K562 (cell line): ENCODE data around the gene TBXAS1. TPM values are rescaled to one million over a fixed set of nuclear protein-coding genes. Genes with fewer than 3 reads are reported as not detected.

Experiments used
- ATAC-seq: fragments of 200-7000 bp; cut with Tn5 transposase; 3 replicates; pipeline ENCODE4 v1.9.1; 2020; ENCODE audit warnings: moderate library complexity
- BruUV-seq: library from RNA; stranded (reverse); fragments of 400-500 nt; replicated peaks from 2 replicates; lab custom pipeline; 2021; lab: Mats Ljungman, UMichigan
- CTCF ChIA-PET: fragments of 300-600 bp; formaldehyde crosslinking; extraction: SDS; loops from one replicate; lab custom pipeline; 2021; ENCODE audit warnings: low intra/inter-chr PET ratio; lab: Yijun Ruan, JAX
- POLR2A ChIA-PET: fragments of 300-600, 350-650 bp; sonication (Branson Sonifier 250); formaldehyde crosslinking; extraction: SDS; loops from one replicate; lab custom pipeline; 2021; ENCODE audit warnings: antibody characterized with exemption, inconsistent platforms; lab: Yijun Ruan, JAX
- DNase-seq, 4 experiments: peaks; one replicate each; pipeline versions ENCODE4 v3.0.0 to v3.0.0-alpha.2; 2011 to 2018; ENCODE audit warnings: low spot score in 3 of 4, mixed read lengths in 3 of 4; ENCODE audit errors: extremely low read depth in 1 of 4
- FAIRE-seq: peaks from 2 replicates; lab custom pipeline; 2011; peaks lifted over from hg19 to GRCh38; lab: Jason Lieb, UNC
- H2AFZ ChIP-seq: 2 replicates; pipeline ENCODE4 v1.6.0; 2011; ENCODE audit warnings: low read depth, low read length, control low read depth, inconsistent platforms
- H3K27ac ChIP-seq: fragments of 200-600 bp; 3 replicates; pipeline ENCODE4 v1.8.0; 2011; ENCODE audit warnings: low read depth, mild to moderate bottlenecking, control low read depth, inconsistent platforms, low read length, moderate library complexity, mixed read lengths; ENCODE audit errors: extremely low read depth
- H3K27me3 ChIP-seq, 2 experiments: fragments of 300-600 bp in 1 of 2; 2 replicates in 1 of 2; 3 replicates in 1 of 2; pipeline versions ENCODE4 v1.6.0 to v1.8.0; 2011; ENCODE audit warnings: inconsistent platforms in 2 of 2, low read length in 2 of 2, mild to moderate bottlenecking in 1 of 2, mixed read lengths in 1 of 2, moderate library complexity in 1 of 2; ENCODE audit not compliant: control insufficient read depth in 2 of 2, insufficient read depth in 2 of 2
- H3K36me3 ChIP-seq: fragments of 300-600 bp; 3 replicates; pipeline ENCODE4 v1.8.0; 2011; ENCODE audit warnings: mild to moderate bottlenecking, low read length, inconsistent platforms; ENCODE audit not compliant: control insufficient read depth, insufficient read depth
- H3K4me1 ChIP-seq, 2 experiments: fragments of 200-600 bp in 1 of 2; replicated peaks in 1 of 2; 2 replicates in 1 of 2; 3 replicates in 1 of 2; pipeline versions ENCODE4 v1.5.1 to v1.8.0; 2011; ENCODE audit warnings: inconsistent platforms in 2 of 2, low read length in 2 of 2, mild to moderate bottlenecking in 1 of 2, mixed read lengths in 1 of 2, moderate library complexity in 1 of 2; ENCODE audit not compliant: control insufficient read depth in 2 of 2, insufficient read depth in 2 of 2
- H3K4me2 ChIP-seq: 2 replicates; pipeline ENCODE4 v1.6.1; 2011; ENCODE audit warnings: low read length, control low read depth, inconsistent platforms, mixed read lengths; ENCODE audit not compliant: insufficient read depth
- H3K4me3 ChIP-seq: fragments of 200-600 bp; sonication (generic), shearing (Covaris generic); 2 replicates; pipeline ENCODE4 v1.5.1; 2016; ENCODE audit warnings: control low read depth, inconsistent platforms
- H3K79me2 ChIP-seq: fragments of 200-600 bp; 3 replicates; pipeline ENCODE4 v1.8.0; 2011; ENCODE audit warnings: low read length, inconsistent platforms; ENCODE audit not compliant: control insufficient read depth, insufficient read depth
- H3K9ac ChIP-seq, 2 experiments: 2 replicates each; pipeline versions ENCODE4 v1.6.0 to v1.6.1; 2011; ENCODE audit warnings: low read depth in 2 of 2, low read length in 2 of 2, control low read depth in 1 of 2, inconsistent platforms in 1 of 2, mild to moderate bottlenecking in 1 of 2, mixed read lengths in 1 of 2; ENCODE audit not compliant: insufficient read depth in 1 of 2
- H3K9me1 ChIP-seq: one replicate; pipeline ENCODE4 v1.6.0; 2011; ENCODE audit warnings: inconsistent platforms, mild to moderate bottlenecking, low read length, moderate library complexity; ENCODE audit not compliant: control insufficient read depth, insufficient read depth
- H3K9me3 ChIP-seq: replicated peaks from 2 replicates; pipeline ENCODE4 v1.5.1; 2011; ENCODE audit warnings: low read depth, low read length, inconsistent platforms; ENCODE audit not compliant: control insufficient read depth, insufficient read depth
- H4K20me1 ChIP-seq: replicated peaks from 2 replicates; pipeline ENCODE4 v1.6.1; 2011; ENCODE audit warnings: low read length, inconsistent platforms, mixed read lengths; ENCODE audit not compliant: control insufficient read depth, insufficient read depth
- BACH1 ChIP-seq: fragments of 200-800 bp; sonication (Bioruptor generic); IDR thresholded peaks from 2 replicates; pipeline ENCODE4 v1.6.1; 2016; ENCODE audit warnings: missing genetic modification characterization, missing compliant biosample characterization
- CBX1 ChIP-seq: sonication (generic); IDR thresholded peaks from 2 replicates; pipeline ENCODE4 v1.6.1; 2016; ENCODE audit warnings: antibody characterized with exemption, low read depth, mild to moderate bottlenecking
- E2F5 ChIP-seq: sonication (generic); formaldehyde crosslinking; IDR thresholded peaks from 2 replicates; pipeline ENCODE4 v1.8.0; 2022; ENCODE audit warnings: mild to moderate bottlenecking, missing genetic modification reagents
- FOXO4 ChIP-seq: fragments of 450-650 bp; formaldehyde crosslinking; IDR thresholded peaks from 2 replicates; pipeline ENCODE4 v1.4.0; 2020; ENCODE audit warnings: mild to moderate bottlenecking, moderate library complexity
- HCFC1 ChIP-seq: IDR thresholded peaks from 2 replicates; pipeline ENCODE4 v1.6.1; 2012; ENCODE audit warnings: low read depth, low read length, improper control_type of control experiment
- HDAC6 ChIP-seq: IDR thresholded peaks from 2 replicates; pipeline ENCODE4 v1.6.1; 2012; ENCODE audit warnings: low read depth, mild to moderate bottlenecking, control low read depth, inconsistent platforms, low read length, moderate library complexity
- ID3 ChIP-seq, 2 experiments: fragments of 250-450 bp in 1 of 2; fragments of 450-650 bp in 1 of 2; sonication (Bioruptor Pico) in 1 of 2; IDR thresholded peaks; 2 replicates each; pipeline versions ENCODE4 v1.6.1 to v1.8.0; 2016 to 2021; ENCODE audit warnings: mild to moderate bottlenecking in 2 of 2, moderate library complexity in 2 of 2, missing compliant biosample characterization in 1 of 2, missing genetic modification characterization in 1 of 2
- NR3C1 ChIP-seq: sonication (generic); formaldehyde crosslinking; IDR thresholded peaks from 2 replicates; pipeline ENCODE4 v1.8.1; 2022; ENCODE audit warnings: missing genetic modification reagents
- RBFOX2 ChIP-seq: fragments of 200-400 bp; formaldehyde crosslinking; IDR thresholded peaks from 2 replicates; pipeline ENCODE4 v1.6.1; 2017; ENCODE audit warnings: low read depth, mild to moderate bottlenecking, low read length, moderate library complexity
- SMARCA5 ChIP-seq: fragments of 450-650 bp; IDR thresholded peaks from 2 replicates; pipeline ENCODE4 v1.6.1; 2016
- SNRNP70 ChIP-seq: fragments of 200-400 bp; formaldehyde crosslinking; optimal IDR thresholded peaks from 2 replicates; pipeline ENCODE3; 2017; ENCODE audit warnings: low read depth, low read length
- WGBS: fragments of 100-300 bp; shearing (Covaris generic); methylation state at CpG from one replicate; pipeline ENCODE4 v1.1.6; 2016; ENCODE audit warnings: low coverage, mixed read lengths; ENCODE audit not compliant: insufficient coverage; ENCODE audit errors: missing lambda C conversion rate; 5-methylcytosine and 5-hydroxymethylcytosine counted together
- in situ Hi-C: fragments of 300-500 bp; cut with MboI; formaldehyde crosslinking; loops from 4 replicates; pipeline ENCODE4 v1.15.0; 2018; ENCODE audit warnings: inconsistent platforms, mixed read lengths
- intact Hi-C: fragments of 100-400 bp; cut with micrococcal nuclease; formaldehyde crosslinking; loops from 2 replicates; pipeline ENCODE4 v1.14.2; 2022
- polyA plus RNA-seq, 8 experiments: library from polyadenylated mRNA; depleted of rRNA in 4 of 8; stranded (reverse) in 5 of 8; unstranded in 3 of 8; fragments of >200 nt; fragmentation: Nextera tagmentation in 2 of 8; fragmentation: Illumina TruSeq in 1 of 8; extraction: Ambion mirVana in 2 of 8; extraction: Trizol in 1 of 8; gene quantifications; 2 replicates each; pipeline versions ENCODE4 v1.2.1 to v1.2.3, GENCODE V29; 2011 to 2014; ENCODE audit warnings: inconsistent platforms in 1 of 8, missing spikeins in 1 of 8
- total RNA-seq, 7 experiments: library from RNA; depleted of rRNA in 6 of 7; stranded (reverse); fragments of >200 nt in 6 of 7; fragmentation: Illumina TruSeq in 2 of 7; extraction: Trizol in 2 of 7; gene quantifications; 2 replicates each; pipeline versions ENCODE4 v1.2.1 to v1.2.3, GENCODE V29; 2011 to 2021; ENCODE audit warnings: low replicate concordance in 1 of 7

Gene TBXAS1
- total and polyA plus RNA-seq, 9 of the 15 experiments (the other 6 are each of a cell fraction or from before 2014, with no cell fraction given) = 1.1 to 8.3 (median 1.9) TPM

- TF ChIP-seq BACH1 = no peak
- no peak for TF ChIP-seq SNRNP70
Observed at GRCh38 chr7:139973101-139974050, 144.3 kb downstream of the TBXAS1 start (continued).

- BruUV-seq = no TSS peak
- H3K4me3 ChIP-seq = no peak overlapping the region
- 90% methylated on average over 13 of the region's 13 CpGs for WGBS
- in situ Hi-C loops = no loop called here
- no peak for DNase-seq
- FAIRE-seq = no peak
- CTCF ChIA-PET = no interaction called here
- no peak overlapping the region for H3K27ac ChIP-seq
- H3K79me2 ChIP-seq = peaks cover 38% of the 10 kb centered on the region
- H3K36me3 ChIP-seq = peaks cover 36% of the 10 kb centered on the region
- H3K4me2 ChIP-seq = no peak overlapping the region
- H3K9ac ChIP-seq = peak overlapping the region in 1 of 2 experiments; percentile 18; a peak in 1 of 4 replicates
- H2AFZ ChIP-seq = no peak overlapping the region
- ATAC-seq = no peak
- peaks cover 3% of the 10 kb centered on the region for H3K9me1 ChIP-seq
- no peaks in the 10 kb centered on the region for H3K27me3 ChIP-seq
- H3K4me1 ChIP-seq = peaks cover 8 to 20% of the 10 kb centered on the region in 2 experiments; a peak in 4 of 5 replicates
- POLR2A ChIA-PET = interaction anchor here (0.8 to 5.8 kb wide), 8 partner anchors 10 to 196 kb away, joined by 3 to 76 read pairs (median 4); no protein-coding TSS in a partner anchor
- intact Hi-C loops = no loop called here
- peaks cover 4% of the 10 kb centered on the region; the same call in 1 of the 2 replicates for H4K20me1 ChIP-seq
- peaks cover 2% of the 10 kb centered on the region; the same call in 1 of the 2 replicates for H3K9me3 ChIP-seq
- TF ChIP-seq CBX1 = 0 out of 2 replicates have a peak, but pooled peaks have one; percentile 44
- no peak for TF ChIP-seq HDAC6
- no peak for TF ChIP-seq HCFC1
- TF ChIP-seq ID3 (CRISPR knock-in tag; IDR thresholded peaks at IDR 0.05) = no peak
- no peak for TF ChIP-seq ID3 (tag; IDR thresholded peaks at IDR 0.05)
- 0 out of 2 replicates have a peak, but pooled peaks have one; percentile 37 for TF ChIP-seq RBFOX2
- 0 out of 2 replicates have a peak, but pooled peaks have one; percentile 21 for TF ChIP-seq SMARCA5
- no peak for TF ChIP-seq FOXO4
- TF ChIP-seq E2F5 (CRISPR knock-in tag) = peak; percentile 57; the same call in 1 of the 2 replicates
- TF ChIP-seq NR3C1 = no peak
Observed at GRCh38 chr7:139974179-139974811, 145.2 kb downstream of the TBXAS1 start.
